ENCODE measurements around the gene TRIM37. TPM values are rescaled to one million over a fixed set of nuclear protein-coding genes. Genes with fewer than 3 reads are reported as not detected.
"Not testable (repeated sequence)": the region's sequence is repeated elsewhere in the genome, so short reads cannot be mapped to it uniquely, and the experiment has no call there.

TRIM37 gene
- total RNA-seq, 1 donor from 2014 or later, result 23.1 TPM

DNA sequence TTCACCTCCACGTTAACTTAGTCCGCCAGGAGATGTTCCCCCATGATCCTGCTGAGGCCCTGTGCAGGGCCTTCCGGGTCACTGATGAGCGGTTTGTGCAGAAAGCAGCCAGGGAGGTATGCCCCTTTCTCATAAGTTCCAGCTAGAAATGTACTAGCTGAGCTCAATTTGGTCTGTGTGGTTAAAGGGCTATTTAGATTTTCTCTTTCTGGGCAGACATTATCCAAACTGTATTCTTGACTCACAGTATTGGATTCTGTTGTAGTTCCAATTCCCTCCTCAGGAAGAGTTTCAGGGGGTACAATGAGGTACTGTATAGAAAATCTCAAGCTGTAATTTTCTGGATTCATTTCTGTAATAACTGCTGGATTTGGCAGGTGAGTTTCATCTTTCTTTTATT, 137.1 kb downstream of the TRIM37 start:
- DNase-seq (ENCODE audit: low spot score) (no peak), ATAC-seq (no peak)
- intact Hi-C loops (cut with DNase I), result no loop called here

DNA sequence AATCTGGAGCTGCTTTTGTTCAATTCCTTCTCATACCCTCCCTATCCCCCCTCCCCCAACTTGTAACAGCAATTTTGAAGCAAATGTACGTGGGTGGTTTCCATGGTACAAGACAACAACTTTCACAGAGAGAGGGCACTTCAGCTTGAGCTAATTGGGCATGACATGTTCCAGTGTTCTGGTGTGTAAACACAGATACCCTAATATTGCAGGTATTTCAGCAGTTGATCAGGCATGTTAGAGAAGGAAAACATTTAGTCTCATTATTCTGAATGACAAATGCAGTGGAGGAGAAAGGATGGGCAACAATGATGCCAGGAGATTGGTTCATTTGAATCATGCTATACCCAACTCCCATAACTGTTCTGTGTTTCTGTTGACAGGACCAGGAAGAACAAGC, 137.5 kb downstream of the TRIM37 start:
- ATAC-seq (no peak), DNase-seq (ENCODE audit: low spot score) (no peak)
- intact Hi-C loops (cut with DNase I), result no loop called here

DNA sequence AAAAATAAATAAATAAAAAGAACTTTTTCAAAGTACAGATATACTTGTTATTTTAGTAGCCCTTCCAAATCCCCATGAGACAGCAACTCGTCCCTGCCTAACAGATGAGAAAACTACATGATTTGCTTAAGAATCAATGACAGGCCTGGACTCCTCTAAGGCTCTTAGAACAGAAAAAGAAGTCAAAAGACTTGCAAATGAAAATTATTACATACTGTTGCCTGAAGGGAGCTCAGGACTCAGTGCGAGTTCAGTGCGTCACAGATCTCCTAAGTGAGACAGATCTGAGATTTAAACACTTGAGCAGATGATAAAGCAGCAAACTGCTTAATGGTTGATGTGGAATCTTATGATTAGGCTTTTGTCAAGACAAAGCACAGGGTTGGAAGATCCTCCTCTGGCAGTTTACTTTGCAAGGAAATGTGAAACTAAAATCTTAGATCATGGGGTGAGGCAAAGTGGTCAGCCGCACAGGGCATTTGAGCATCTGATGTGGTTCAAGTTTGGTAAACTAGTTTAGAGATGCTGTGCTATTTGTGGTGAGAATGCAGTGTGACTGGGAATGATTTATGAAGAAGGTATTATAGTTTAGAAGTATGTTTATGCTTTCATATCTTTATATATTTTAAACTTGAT, 138.1 kb downstream of the TRIM37 start:
- ATAC-seq, result no peak

DNA sequence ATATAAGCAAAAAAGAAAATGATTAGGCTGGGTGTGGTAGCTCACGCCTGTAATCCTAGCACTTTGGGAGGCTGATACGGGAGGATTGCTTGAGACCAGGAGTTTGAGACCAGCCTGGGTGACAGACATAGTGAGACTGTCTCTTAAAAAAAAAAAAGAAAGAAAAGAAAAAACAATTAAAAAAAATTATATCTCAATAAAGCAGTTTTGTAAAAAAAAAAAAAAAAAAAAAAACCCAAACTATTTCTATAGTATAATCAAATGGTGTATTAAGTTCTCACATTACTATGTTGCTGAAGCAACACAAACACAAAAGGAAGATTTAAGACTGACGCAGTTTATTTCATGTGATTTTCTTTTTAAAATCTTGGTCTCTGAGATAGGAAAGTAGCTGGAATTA, 140.5 kb downstream of the TRIM37 start:
- DNase-seq (ENCODE audit: low spot score), result no peak
- ATAC-seq, result no peak
- intact Hi-C loops (cut with DNase I), result no loop called here

More for the DNA sequence above, 138.1 kb downstream of the TRIM37 start:
- no peak for DNase-seq (ENCODE audit: low spot score)
- intact Hi-C loops (cut with DNase I), result no loop called here

DNA sequence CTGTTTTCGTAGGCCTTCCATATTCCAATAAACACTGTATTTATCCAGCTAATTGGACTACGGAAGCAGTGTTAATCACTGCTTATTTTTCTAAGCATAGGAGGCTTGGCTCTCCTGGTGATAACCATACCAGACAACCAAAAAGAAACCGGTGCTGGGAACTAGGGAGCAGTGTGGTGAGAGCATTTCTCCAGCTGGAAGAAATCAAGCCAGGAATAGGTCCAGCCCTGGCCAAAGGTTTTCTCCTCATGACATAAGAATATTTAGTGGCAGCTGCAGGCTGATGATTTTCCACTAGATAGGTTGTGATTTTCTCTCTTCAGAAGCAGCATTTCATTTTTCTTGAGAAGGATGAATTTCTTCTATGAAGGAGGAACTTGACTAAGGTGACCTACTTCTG, 141.5 kb downstream of the TRIM37 start:
- ATAC-seq, result no peak
- DNase-seq (ENCODE audit: low spot score), result no peak
- intact Hi-C loops (cut with DNase I), result no loop called here

DNA sequence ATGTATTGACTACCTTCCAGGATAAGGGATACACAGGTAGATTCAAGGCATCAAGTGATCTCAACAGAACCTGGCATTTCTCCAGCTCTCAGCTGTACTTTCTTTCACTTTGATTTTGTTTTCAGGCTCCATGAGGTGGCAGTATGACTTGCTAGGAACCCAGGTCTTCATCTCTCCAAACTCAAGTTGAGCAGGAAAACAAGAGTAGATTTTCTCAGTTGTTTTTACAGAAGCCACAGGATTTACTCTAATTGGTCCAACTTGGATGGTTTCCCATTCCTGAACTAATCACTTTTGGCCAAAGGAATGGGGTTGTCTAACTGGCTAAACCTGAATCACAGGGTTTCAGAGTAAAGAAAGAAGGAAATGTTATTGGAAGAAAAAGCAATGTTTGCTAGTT, 146.6 kb downstream of the TRIM37 start:
- DNase-seq (ENCODE audit: low spot score) (no peak), ATAC-seq (no peak)
- intact Hi-C loops (cut with DNase I), result no loop called here

DNA sequence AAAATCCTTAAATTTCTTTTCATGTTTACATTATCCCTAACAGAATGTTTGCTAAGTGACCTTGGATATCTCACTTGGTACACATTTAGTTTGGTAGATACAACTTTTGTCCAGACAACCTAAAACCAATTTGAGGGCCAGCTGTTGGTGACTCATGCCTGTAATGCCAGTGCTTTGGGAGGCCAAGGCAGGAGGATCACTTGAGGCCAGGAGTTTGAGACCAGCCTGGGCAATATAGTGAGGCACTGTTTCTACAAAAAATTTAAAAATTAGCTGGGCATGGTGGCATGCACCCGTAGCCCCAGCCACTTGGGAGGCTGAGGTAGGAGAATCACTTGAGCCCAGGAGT, 149.0 kb downstream of the TRIM37 start:
- ATAC-seq; intact Hi-C loops (cut with DNase I); DNase-seq (ENCODE audit: low spot score): not testable (repeated sequence)

DNA sequence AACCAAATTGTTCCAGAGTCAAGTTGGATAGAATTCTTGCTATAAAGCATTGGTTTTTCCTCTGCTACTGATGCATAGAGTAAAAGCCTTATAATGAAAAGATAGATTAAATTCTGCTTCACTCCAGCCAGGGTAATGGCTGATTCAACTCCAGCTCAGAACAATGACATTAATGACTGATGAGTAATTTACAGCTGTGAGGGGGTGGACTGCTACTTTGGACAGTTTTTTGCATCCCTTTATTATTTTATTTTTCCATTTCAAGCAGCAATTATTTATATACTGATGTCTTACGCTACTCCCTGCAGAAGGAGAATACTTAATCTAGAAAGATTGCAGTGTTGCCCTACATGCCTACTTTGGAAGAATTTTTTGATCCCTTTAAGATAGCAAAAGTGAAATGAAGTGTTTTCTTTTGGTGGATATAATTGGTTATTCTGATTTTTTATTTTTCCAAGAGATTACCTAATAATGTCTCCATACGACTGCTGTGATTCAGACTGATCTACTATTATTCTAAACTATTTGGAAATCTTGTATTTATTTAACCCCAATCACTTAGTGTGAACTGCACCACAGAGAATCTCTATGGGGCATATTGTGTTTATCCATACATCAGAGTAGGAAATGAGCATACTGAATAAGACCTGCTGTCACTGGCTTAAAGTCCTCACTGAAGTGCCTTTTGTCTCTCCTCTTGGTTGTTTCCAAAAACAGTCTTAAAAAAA, 149.5 kb downstream of the TRIM37 start:
- intact Hi-C loops (cut with DNase I), result no loop called here
- DNase-seq (ENCODE audit: low spot score), result no peak
- no peak for ATAC-seq

DNA sequence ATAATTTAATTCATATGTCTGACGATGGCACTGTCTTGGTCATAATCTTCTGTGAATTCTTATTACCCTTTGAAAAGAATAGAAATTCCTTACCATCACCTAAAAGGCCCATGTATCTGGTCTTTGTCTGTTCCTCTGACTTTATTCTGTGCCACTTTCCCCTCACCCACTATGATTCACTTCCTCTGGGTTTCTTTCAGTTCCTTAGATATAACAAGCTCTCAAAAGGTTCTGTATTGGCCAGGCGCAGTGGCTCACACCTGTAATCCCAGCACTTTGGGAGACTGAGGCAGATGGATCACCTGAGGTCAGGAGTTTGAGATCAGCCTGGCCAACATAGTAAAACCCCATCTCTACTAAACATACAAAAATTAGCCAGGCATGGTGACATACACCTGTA, 152.3 kb downstream of the TRIM37 start:
- intact Hi-C loops (cut with DNase I); DNase-seq (ENCODE audit: low spot score); ATAC-seq: not testable (repeated sequence)

DNA sequence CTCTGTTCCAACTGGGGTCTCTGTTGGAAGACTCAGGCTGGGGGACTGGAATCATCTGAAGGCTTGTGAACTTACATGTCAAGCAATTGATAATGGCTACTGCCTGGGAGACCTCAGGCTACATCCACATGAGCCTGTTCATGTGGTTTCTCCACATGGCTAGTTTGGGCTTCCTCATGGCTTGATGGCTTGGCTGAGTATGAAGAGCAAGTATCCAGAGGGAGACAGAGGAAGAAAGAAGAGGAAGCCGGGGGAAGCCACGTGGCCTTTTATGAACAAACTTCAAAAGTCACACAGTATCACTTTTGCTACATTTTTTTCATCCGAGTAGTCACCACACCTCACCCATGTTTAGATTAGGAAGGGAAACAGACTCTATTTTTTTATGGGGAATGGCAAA, 158.9 kb downstream of the TRIM37 start:
- intact Hi-C loops (cut with DNase I), result no loop called here
- no peak for DNase-seq (ENCODE audit: low spot score)
- no peak for ATAC-seq

DNA sequence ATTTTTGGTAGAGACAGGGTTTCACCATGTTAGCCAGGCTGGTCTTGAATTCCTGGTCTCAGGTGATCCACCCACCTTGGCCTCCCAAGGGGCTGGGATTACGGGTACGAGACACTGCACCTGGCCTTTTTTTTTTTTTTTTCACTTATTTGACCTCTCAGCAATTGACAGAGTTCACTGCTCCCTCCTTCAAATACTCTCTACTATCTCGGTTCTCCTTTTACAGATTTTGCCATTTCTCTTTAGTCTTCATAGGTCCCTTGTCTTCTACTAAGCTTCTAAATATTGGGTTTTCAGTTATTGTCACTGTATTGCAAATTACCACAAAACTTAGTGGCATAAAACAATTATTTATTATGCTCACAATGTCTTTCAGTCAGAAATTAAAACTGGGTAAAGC, 159.3 kb downstream of the TRIM37 start:
- DNase-seq (ENCODE audit: low spot score) (no peak), ATAC-seq (no peak)
- intact Hi-C loops (cut with DNase I), result no loop called here

DNA sequence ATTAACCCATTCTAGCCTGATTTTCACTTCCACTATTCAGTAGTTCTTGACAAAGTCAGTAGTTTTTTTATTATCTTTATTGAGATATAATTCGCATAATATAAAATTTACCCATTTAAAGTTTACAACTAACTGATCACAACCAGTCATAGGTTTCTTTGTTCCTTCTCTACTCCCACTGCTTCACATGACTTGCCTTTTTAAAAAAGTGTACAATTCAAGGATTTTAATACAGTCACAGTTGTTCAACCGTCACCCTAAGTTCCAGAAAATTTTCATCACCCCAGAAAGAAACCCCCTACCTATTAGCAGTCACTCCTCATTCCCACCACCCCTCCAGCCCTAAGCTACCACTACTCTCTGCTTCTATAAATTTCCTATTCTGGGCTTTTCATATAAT, 162.5 kb downstream of the TRIM37 start:
- ATAC-seq (no peak), DNase-seq (ENCODE audit: low spot score) (no peak)
- intact Hi-C loops (cut with DNase I), result no loop called here

DNA sequence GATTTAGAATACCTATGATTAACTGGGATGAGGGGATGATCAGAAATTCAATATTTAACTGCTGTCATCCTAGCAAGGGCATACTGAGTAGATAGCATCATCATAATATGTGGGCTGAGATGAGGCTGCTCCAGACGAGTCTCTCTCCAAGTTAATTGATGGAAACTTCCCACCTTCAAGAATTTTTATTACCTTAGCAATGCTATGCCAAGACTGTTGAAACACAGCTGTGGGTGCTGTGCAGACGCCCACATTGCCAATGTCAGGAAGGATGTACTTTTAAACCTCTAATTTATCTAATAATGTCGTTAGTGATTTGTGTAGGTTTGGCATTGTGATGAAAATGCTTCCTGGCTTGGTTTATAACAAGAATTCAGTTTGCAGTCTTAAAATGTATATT, 170.4 kb downstream of the TRIM37 start:
- ATAC-seq, result no peak
- intact Hi-C loops (cut with DNase I), result no loop called here

DNA sequence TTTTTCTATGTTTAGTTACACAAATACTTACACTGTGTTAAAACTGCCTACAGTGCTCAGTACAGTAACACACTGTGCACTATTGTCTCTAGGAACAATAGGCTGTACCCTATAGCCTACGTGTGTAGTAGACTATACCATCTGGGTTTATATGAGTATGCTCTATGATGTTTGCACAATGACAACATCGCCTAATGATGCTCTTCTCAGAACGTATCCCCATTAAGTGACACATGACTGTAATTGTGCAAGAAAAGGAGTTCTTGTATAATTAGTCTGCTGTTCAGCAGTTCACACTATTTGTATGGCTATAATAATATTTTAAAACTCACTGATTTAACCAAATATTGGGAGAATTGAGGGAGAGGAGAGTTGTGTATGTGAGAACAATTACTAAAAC, 173.7 kb downstream of the TRIM37 start:
- no peak for ATAC-seq
- intact Hi-C loops (cut with DNase I), result no loop called here
- DNase-seq (ENCODE audit: low spot score), result no peak

More for the DNA sequence above, 170.4 kb downstream of the TRIM37 start:
- DNase-seq (ENCODE audit: low spot score), result no peak

Small RNA genes lying within 50 kb of the gene (microRNA-seq; reads per million reads assigned to microRNA genes)
- gene MIR301A (26.1 reads per million, percentile 35 among the genes with 10 or more reads in this experiment), gene MIR454 (714 reads per million, percentile 79 among the genes with 10 or more reads in this experiment)

Other genes starting within 250 kb of the TRIM37 start
- 34.0 TPM for gene SKA2, start 48.3 kb upstream of the TRIM37 start, total RNA-seq
- 2.6 TPM for gene PRR11, start 48.9 kb upstream of the TRIM37 start, total RNA-seq
- gene SMG8, start 103.2 kb upstream of the TRIM37 start, total RNA-seq, result 10.8 TPM
- 4.1 TPM for gene GDPD1, start 113.6 kb upstream of the TRIM37 start, total RNA-seq
- 55.1 TPM for gene YPEL2, start 224.8 kb upstream of the TRIM37 start, total RNA-seq